Progenitor cell of endocrine pancreas (in vitro differentiated cells): ENCODE results near the gene NTRK1. TPM values are rescaled to one million over a fixed set of nuclear protein-coding genes. Genes with fewer than 3 reads are reported as not detected.

Source experiments
- DNase-seq: peaks from one replicate; pipeline ENCODE4 v3.0.0; 2021; ENCODE audit warnings: low spot score; ENCODE audit not compliant: unreplicated experiment
- H3K27ac Mint-ChIP-seq: 2 replicates; pipeline ENCODE4 v1.8.0; 2021; ENCODE audit warnings: mild to moderate bottlenecking, moderate library complexity, mixed read lengths
- H3K27me3 Mint-ChIP-seq: 2 replicates; pipeline ENCODE4 v1.8.0; 2021; ENCODE audit warnings: mixed read lengths
- H3K36me3 Mint-ChIP-seq: 2 replicates; pipeline ENCODE4 v1.8.0; 2022; ENCODE audit warnings: mixed read lengths; ENCODE audit not compliant: insufficient read depth
- H3K4me1 Mint-ChIP-seq: 2 replicates; pipeline ENCODE4 v1.8.0; 2021; ENCODE audit warnings: low read depth, mixed read lengths
- H3K4me3 Mint-ChIP-seq: 2 replicates; pipeline ENCODE4 v1.8.0; 2021; ENCODE audit warnings: low read depth, mild to moderate bottlenecking, moderate library complexity, mixed read lengths
- H3K9me3 Mint-ChIP-seq: 2 replicates; pipeline ENCODE4 v1.8.0; 2021; ENCODE audit warnings: low read depth, mixed read lengths
- total RNA-seq: library from RNA; stranded (reverse); gene quantifications from 2 replicates; pipeline ENCODE4 v1.2.1, GENCODE V29; 2021
- TF ChIP-seq, protein P1 (sequence below): fragments of 200-600 bp; sonication (generic); IDR thresholded peaks from one replicate; pipeline ENCODE4 v1.5.0; 2021; ENCODE audit warnings: antibody characterized with exemption, mild to moderate bottlenecking; ENCODE audit not compliant: unreplicated experiment

The NTRK1 gene
- total RNA-seq, 1 donor from 2014 or later, result not detected

DNA sequence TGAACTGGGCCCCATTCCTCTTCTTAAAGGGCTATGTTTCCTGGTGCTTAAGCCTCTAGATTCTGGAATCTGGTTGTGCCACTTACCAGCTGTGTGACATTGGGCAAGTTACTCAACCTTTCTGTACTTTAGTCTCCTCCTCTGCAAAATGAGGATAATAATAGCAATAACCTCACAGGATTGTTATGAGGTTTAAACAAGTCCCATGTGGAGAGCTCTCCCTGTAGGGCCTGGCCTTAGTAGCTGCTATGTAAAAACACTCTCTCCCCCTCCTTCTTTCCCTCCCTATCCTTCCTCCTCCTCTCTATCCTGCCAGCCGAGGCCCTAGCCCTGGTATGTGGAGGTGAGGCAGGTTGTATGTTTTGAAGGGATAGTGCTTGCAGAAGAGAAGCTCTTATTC, 24.6 kb downstream of the NTRK1 start:
- Mint-ChIP-seq H3K27ac (no peak overlapping the region), H3K4me1 (no peaks in the 10 kb centered on the region), H3K9me3 (no peaks in the 10 kb centered on the region), H3K36me3 (no peaks in the 10 kb centered on the region), H3K4me3 (no peak overlapping the region), H3K27me3 (peaks cover 74% of the 10 kb centered on the region)
- TF ChIP-seq, protein P1, sequence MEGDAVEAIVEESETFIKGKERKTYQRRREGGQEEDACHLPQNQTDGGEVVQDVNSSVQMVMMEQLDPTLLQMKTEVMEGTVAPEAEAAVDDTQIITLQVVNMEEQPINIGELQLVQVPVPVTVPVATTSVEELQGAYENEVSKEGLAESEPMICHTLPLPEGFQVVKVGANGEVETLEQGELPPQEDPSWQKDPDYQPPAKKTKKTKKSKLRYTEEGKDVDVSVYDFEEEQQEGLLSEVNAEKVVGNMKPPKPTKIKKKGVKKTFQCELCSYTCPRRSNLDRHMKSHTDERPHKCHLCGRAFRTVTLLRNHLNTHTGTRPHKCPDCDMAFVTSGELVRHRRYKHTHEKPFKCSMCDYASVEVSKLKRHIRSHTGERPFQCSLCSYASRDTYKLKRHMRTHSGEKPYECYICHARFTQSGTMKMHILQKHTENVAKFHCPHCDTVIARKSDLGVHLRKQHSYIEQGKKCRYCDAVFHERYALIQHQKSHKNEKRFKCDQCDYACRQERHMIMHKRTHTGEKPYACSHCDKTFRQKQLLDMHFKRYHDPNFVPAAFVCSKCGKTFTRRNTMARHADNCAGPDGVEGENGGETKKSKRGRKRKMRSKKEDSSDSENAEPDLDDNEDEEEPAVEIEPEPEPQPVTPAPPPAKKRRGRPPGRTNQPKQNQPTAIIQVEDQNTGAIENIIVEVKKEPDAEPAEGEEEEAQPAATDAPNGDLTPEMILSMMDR, result no peak
- DNase-seq, result no peak

DNA sequence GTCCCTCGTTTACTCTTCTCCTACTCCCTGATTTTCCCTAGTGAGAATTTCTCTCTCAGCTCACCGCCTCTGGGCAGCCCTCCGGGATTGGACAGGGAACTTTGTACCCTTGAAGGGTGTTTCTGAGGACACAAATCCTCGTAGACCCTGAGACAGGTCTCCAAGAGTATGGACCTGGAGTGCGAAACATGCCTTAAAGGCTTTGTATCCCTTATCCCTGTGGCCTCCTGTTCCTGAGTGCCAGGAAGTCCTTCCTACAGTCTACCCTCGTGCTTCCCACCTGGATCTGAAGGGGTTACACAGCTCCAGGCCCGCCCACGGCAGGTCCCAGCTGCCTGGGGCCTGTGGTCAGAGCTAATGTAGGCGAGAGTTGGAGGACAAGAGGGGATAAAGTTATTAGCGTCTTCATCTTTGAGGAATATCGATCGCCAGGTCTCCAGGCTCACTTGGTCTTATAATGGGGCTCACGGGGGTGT, 25.3 kb downstream of the NTRK1 start:
- H3K27me3 Mint-ChIP-seq, result peaks cover 76% of the 10 kb centered on the region
- H3K9me3 Mint-ChIP-seq, result no peaks in the 10 kb centered on the region
- no peaks in the 10 kb centered on the region for H3K36me3 Mint-ChIP-seq
- DNase-seq, result no peak
- TF ChIP-seq, protein P1, result no peak
- no peak overlapping the region for H3K27ac Mint-ChIP-seq
- H3K4me1 Mint-ChIP-seq, result no peaks in the 10 kb centered on the region
- no peak overlapping the region for H3K4me3 Mint-ChIP-seq

DNA sequence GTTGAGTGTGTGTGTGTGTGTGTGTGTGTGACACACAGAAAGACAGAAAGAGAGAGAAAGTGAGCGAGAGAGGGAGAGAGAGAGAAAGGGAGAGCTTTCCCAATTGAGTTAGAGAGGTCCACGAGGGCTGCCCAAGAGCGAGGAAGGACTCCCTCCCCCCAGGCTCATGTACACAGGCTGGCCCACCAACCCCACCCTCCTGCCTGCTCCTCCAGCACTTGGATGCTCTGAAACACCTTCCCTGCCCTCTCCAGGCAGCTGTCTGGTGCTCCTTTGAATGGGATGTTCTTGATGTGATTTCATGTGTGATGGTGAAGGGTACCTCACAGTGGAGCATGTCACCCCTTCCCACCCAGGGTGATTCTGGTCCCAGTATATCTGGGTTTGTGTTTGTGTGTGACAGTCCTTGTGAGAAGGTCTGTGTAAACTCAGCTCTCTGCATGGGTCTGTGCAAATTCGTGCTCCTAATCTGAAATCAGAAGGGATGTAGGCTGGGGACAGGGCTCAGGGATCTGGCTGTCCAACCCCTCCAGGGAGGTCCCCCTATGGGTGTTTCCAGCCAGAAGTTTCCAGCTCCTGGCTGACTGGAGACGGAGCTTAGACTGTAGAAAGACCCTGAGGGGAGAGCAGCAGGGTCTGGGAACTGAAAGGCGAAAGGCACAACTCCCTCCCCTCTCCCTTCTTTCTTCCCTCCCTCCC, 26.1 kb downstream of the NTRK1 start:
- TF ChIP-seq, protein P1, result no peak
- Mint-ChIP-seq H3K36me3 (no peaks in the 10 kb centered on the region), H3K27ac (no peak overlapping the region), H3K9me3 (no peaks in the 10 kb centered on the region), H3K4me3 (no peak overlapping the region), H3K27me3 (peaks cover 79% of the 10 kb centered on the region), H3K4me1 (no peaks in the 10 kb centered on the region)
- no peak for DNase-seq

DNA sequence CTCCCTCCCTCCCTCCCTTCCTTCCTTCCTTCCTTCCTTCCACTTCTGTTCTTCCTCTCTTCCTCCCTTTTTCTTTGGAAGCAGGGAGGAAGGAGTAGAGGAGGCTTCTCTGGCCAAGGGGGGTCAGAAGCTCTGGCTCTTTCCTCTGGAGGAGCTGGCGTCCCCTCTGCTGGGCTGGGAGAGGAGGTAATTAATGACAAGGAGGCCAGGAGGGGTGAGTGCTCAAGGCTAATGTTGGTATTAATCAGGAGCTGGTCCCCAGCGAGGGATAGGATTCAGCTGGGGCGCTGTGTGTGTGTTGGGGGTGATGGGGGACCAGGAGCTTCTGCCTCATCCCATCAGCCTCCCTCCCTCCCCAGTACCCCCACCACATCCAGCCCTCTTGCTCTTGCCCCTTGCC, 26.7 kb downstream of the NTRK1 start:
- Mint-ChIP-seq H3K4me3 (no peak overlapping the region), H3K27ac (no peak overlapping the region)

DNA sequence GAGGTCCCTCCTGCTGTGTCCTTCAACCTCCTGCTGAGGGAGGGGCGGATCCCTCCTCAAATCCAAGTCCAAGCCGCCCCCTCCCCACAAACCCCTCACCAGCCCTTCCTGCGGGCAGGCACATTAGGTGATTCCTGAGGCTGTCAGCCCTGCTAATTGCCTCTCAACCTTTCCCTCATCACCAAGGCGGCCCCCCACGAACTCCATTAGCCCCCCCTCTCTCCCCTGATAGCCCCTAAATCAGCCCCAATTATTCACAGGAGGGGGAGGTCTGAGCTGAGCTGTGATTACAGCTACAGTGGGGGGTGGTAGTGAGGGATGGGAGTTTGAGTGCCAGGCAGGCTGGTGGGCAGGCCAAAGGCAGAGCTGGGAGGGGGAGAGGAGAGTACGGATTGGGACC, 27.1 kb downstream of the NTRK1 start:
- Mint-ChIP-seq H3K9me3 (no peaks in the 10 kb centered on the region), H3K4me3 (no peak overlapping the region), H3K4me1 (no peaks in the 10 kb centered on the region), H3K27me3 (peaks cover 79% of the 10 kb centered on the region), H3K27ac (no peak overlapping the region), H3K36me3 (no peaks in the 10 kb centered on the region)
- TF ChIP-seq, protein P1, result no peak
- DNase-seq, result no peak

More for the DNA sequence above, 26.7 kb downstream of the NTRK1 start:
- Mint-ChIP-seq H3K36me3 (no peaks in the 10 kb centered on the region), H3K27me3 (peaks cover 79% of the 10 kb centered on the region), H3K9me3 (no peaks in the 10 kb centered on the region), H3K4me1 (no peaks in the 10 kb centered on the region)
- DNase-seq, result no peak
- TF ChIP-seq, protein P1, result no peak
